Sigmoid colon (tissue), 7 donors: ENCODE measurements around the gene EML6. TPM values are rescaled to one million over a fixed set of nuclear protein-coding genes. Genes with fewer than 3 reads are reported as not detected.

Source experiments
- DNase-seq: peaks from one replicate; pipeline ENCODE4 v3.0.0-alpha.2; 2019
- H3K27ac ChIP-seq, 4 donors: fragments of 200-600 bp; sonication (generic); one replicate each; pipeline ENCODE4 v1.5.1; 2016 to 2019; ENCODE audit warnings: mild to moderate bottlenecking in 1 of 4
- H3K27me3 ChIP-seq, 3 donors: fragments of 200-600 bp; sonication (generic); one replicate each; pipeline ENCODE4 v1.5.1; 2019; ENCODE audit warnings: mild to moderate bottlenecking in 1 of 3
- H3K36me3 ChIP-seq, 4 donors: fragments of 200-600 bp; sonication (generic); one replicate each; pipeline ENCODE4 v1.5.1; 2016 to 2019
- H3K4me1 ChIP-seq, 4 donors: fragments of 200-600 bp; sonication (generic); one replicate each; pipeline ENCODE4 v1.5.1; 2017 to 2019
- H3K4me3 ChIP-seq, 4 donors: fragments of 200-600 bp; sonication (generic); one replicate each; pipeline ENCODE4 v1.5.1; 2017 to 2019; ENCODE audit warnings: mild to moderate bottlenecking in 2 of 4, moderate library complexity in 1 of 4
- H3K9me3 ChIP-seq, 4 donors: fragments of 200-600 bp in 3 of 4; sonication (generic) in 3 of 4; one replicate each; pipeline versions ENCODE4 v1.5.1 to v1.6.1; 2013 to 2019
- EP300 ChIP-seq, 4 donors: sonication (generic); formaldehyde crosslinking; IDR thresholded peaks; one replicate each; pipeline ENCODE4 v1.6.1; 2017; ENCODE audit warnings: antibody characterized with exemption in 4 of 4
- POLR2A ChIP-seq, 2 donors: fragments of 450-650 bp; IDR thresholded peaks; one replicate each; pipeline ENCODE4 v1.6.1; 2016; ENCODE audit warnings: antibody characterized with exemption in 2 of 2, mild to moderate bottlenecking in 2 of 2, moderate library complexity in 2 of 2
- POLR2AphosphoS5 ChIP-seq, 4 donors: sonication (generic); formaldehyde crosslinking; IDR thresholded peaks; one replicate each; pipeline ENCODE4 v1.6.1; 2017; ENCODE audit warnings: antibody characterized with exemption in 4 of 4
- WGBS, 2 donors: extraction: QIAGEN DNeasy Blood & Tissue Kit; methylation state at CpG; one replicate each; pipeline ENCODE4 v1.1.7; 2013; 5-methylcytosine and 5-hydroxymethylcytosine counted together
- intact Hi-C: fragments of 100-400 bp; cut with DNase I; formaldehyde crosslinking; loops from one replicate; pipeline ENCODE4 v1.15.1; 2023
- polyA plus RNA-seq, 3 donors: library from polyadenylated mRNA; stranded (reverse); fragments of 200-250 nt; gene quantifications; one replicate each; pipeline ENCODE4 v1.2.3, GENCODE V29; 2013
- total RNA-seq, 4 donors: library from RNA; depleted of rRNA; stranded (reverse); fragments of >200 nt; gene quantifications; one replicate each; pipeline ENCODE4 v1.1.0, GENCODE V29; 2016
- TF ChIP-seq, protein P1 (sequence below), 4 experiments: fragments of 450-650 bp in 3 of 4; fragments of 200-600 bp in 1 of 4; IDR thresholded peaks; one replicate each; pipeline ENCODE4 v1.5.1; 2016 to 2019; ENCODE audit warnings: antibody characterized with exemption in 4 of 4, mild to moderate bottlenecking in 3 of 4, moderate library complexity in 2 of 4
- donor health status: healthy with polysubstance abuse.
- donor health status: Bipolar disorder and iron deficiency.
- donor health status: healthy.

Gene EML6
- total and polyA plus RNA-seq, 7 donors = 0.46 to 2.2 (median 1.2) TPM

DNA sequence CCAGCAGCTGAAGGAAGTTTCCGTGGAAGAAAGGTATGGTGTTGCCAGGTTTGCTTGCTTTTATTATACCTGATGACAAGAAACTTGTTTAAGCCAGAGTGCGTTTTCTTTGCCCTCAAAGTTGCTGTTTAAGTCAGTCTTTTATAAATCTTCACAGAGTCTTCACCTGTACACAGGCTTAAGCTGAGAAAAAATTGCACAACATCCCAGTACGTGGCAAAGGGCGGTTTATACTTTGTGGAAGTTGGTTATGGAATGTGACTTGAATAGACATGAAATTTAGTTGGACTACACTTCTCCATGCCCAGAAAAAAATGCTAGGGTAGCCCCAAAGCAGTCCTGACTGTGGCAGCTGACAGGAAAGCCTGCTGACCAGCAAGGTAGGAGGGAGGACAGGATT is 205.3 kb downstream of the EML6 start:
- H3K4me1 ChIP-seq = no peaks in the 10 kb centered on the region

DNA sequence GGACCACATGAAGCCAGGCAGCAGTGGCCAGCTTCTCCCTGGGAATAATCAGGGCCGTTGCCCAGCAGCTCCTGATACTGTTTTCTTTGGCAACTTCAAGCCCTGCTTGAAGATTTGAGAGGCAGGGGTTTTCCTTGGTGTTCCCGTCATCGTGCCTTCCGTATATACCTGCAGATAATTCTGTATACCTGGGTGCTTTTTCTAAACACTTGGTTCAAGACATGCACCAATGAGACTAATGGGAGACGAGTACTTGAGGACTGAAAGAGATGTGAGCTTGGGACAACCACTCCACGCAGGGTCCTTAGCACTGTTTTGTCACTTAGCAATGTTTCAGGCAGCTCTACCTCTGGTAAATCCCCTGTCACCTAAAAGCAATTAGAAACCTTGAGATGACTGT is 208.0 kb downstream of the EML6 start:
- Histone ChIP-seq H3K4me3 (no peak overlapping the region), H3K9me3 (no peaks in the 10 kb centered on the region), H3K27me3 (no peaks in the 10 kb centered on the region), H3K4me1 (no peaks in the 10 kb centered on the region), H3K27ac (no peak overlapping the region), H3K36me3 (no peaks in the 10 kb centered on the region)
- DNase-seq = no peak
- intact Hi-C loops = no loop called here
- TF ChIP-seq EP300 (IDR thresholded peaks at IDR 0.05) = no peak
- TF ChIP-seq, protein P1, sequence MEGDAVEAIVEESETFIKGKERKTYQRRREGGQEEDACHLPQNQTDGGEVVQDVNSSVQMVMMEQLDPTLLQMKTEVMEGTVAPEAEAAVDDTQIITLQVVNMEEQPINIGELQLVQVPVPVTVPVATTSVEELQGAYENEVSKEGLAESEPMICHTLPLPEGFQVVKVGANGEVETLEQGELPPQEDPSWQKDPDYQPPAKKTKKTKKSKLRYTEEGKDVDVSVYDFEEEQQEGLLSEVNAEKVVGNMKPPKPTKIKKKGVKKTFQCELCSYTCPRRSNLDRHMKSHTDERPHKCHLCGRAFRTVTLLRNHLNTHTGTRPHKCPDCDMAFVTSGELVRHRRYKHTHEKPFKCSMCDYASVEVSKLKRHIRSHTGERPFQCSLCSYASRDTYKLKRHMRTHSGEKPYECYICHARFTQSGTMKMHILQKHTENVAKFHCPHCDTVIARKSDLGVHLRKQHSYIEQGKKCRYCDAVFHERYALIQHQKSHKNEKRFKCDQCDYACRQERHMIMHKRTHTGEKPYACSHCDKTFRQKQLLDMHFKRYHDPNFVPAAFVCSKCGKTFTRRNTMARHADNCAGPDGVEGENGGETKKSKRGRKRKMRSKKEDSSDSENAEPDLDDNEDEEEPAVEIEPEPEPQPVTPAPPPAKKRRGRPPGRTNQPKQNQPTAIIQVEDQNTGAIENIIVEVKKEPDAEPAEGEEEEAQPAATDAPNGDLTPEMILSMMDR (IDR thresholded peaks at IDR 0.05) = no peak
- TF ChIP-seq POLR2AphosphoS5 (IDR thresholded peaks at IDR 0.05) = no peak
- TF ChIP-seq POLR2A (IDR thresholded peaks at IDR 0.05) = no peak
- WGBS, 2 donors = 95 to 96% methylated on average over 6 of the region's 6 CpGs

More for the DNA sequence above, 205.3 kb downstream of the EML6 start:
- Histone ChIP-seq H3K27me3 (no peaks in the 10 kb centered on the region), H3K27ac (no peak overlapping the region), H3K9me3 (no peaks in the 10 kb centered on the region), H3K36me3 (no peaks in the 10 kb centered on the region), H3K4me3 (no peak overlapping the region)
- 80 to 86% methylated on average over 4 of the region's 4 CpGs for WGBS, 2 donors
- DNase-seq = no peak
- TF ChIP-seq EP300 (IDR thresholded peaks at IDR 0.05) = no peak
- TF ChIP-seq, protein P1 (IDR thresholded peaks at IDR 0.05) = no peak
- no peak for TF ChIP-seq POLR2AphosphoS5 (IDR thresholded peaks at IDR 0.05)
- no peak for TF ChIP-seq POLR2A (IDR thresholded peaks at IDR 0.05)
- intact Hi-C loops = no loop called here

DNA sequence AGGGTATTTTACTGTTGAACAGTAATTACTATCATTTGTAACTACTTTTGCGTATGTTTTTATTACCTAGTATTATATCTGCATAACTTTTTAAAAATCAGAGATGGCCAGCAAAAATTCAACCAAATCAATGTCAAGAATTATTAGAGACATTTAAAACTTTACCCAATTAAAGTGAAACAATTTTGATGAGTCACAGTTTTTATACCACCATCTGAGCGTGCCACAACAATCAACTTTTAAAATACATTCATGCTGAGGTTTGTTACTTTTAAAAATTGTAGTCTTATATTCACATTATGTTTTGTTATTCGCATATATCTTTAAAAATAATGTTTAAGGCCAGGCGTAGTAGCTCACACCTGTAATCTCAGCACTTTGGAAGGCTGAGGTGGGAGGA is 211.9 kb downstream of the EML6 start:
- Histone ChIP-seq H3K27me3 (no peaks in the 10 kb centered on the region), H3K4me1 (no peaks in the 10 kb centered on the region), H3K9me3 (peaks cover 0 to 6% (median 2%) of the 10 kb centered on the region in 4 donors), H3K36me3 (no peaks in the 10 kb centered on the region), H3K27ac (no peak overlapping the region), H3K4me3 (no peak overlapping the region)
- WGBS, 2 donors = 91 to 93% methylated on average over 4 of the region's 4 CpGs
- intact Hi-C loops = no loop called here
- no peak for TF ChIP-seq EP300 (IDR thresholded peaks at IDR 0.05)
- no peak for TF ChIP-seq POLR2AphosphoS5 (IDR thresholded peaks at IDR 0.05)
- no peak for TF ChIP-seq POLR2A (IDR thresholded peaks at IDR 0.05)
- no peak for DNase-seq

DNA sequence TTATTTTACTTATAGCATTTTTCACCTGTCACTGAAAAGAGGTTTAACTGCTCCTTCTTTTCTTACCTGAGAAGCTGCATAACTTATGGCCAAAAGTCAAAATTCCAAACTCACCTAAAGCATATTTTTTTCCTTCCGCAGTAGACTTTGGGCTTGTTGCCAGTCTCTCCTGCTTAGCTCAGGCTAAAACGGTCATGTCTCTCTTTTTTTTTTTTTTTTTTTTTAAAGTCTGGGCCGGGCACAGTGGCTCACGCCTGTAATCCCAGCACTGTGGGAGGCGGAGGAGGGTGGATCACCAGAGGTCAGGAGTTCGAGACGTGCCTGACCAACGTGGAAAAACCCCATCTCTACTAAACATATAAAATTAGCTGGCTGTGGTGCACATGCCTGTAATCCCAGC is 213.3 kb downstream of the EML6 start:
- DNase-seq = no peak
- TF ChIP-seq POLR2A (IDR thresholded peaks at IDR 0.05) (no peak), POLR2AphosphoS5 (IDR thresholded peaks at IDR 0.05) (no peak), EP300 (IDR thresholded peaks at IDR 0.05) (no peak)
- TF ChIP-seq, protein P1 (IDR thresholded peaks at IDR 0.05) = no peak
- intact Hi-C loops = no loop called here

DNA sequence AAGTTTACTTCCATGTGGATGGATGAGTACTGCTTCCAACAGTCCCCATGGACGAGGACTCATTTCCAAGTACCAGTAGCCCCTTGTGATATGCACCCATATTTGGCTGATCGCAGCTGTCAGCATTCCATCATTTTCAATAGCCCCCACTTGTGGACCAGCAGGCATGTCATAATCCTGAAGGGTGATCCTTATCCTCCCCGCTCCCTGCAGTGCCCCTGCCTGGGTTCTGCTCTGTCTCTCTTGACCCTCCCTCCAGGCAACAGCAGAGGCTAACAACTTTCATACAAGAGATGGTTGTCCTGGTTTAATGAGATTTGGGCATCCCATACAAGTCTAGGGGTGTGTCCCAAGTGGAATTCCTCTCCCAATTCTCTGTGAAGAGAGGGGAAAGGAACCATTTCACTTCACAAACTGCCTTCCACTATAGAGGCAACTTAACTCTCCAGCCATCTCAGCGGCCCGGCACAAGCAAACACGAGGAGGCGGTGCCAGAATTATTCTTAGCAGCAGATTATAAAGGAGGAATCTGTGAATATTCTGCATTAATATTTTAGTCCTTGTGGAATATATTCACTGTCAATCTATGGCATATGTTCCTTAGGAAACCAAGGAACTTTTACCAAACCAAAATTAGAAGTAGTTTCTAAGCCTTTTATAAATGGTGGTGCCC is 216.1 kb downstream of the EML6 start:
- no peaks in the 10 kb centered on the region for H3K27me3 ChIP-seq
- peaks cover 0 to 6% (median 2%) of the 10 kb centered on the region in 4 donors for H3K9me3 ChIP-seq
- no peaks in the 10 kb centered on the region for H3K36me3 ChIP-seq
- no peak overlapping the region for H3K4me3 ChIP-seq
- no peak overlapping the region for H3K27ac ChIP-seq
- intact Hi-C loops = no loop called here
- DNase-seq = no peak
- TF ChIP-seq EP300 (IDR thresholded peaks at IDR 0.05) = no peak
- TF ChIP-seq POLR2AphosphoS5 (IDR thresholded peaks at IDR 0.05) = no peak
- no peak for TF ChIP-seq POLR2A (IDR thresholded peaks at IDR 0.05)
- TF ChIP-seq, protein P1 (IDR thresholded peaks at IDR 0.05) = no peak
- WGBS, 2 donors = 92 to 96% methylated on average over 7 of the region's 7 CpGs
- H3K4me1 ChIP-seq = no peaks in the 10 kb centered on the region

More for the DNA sequence above, 213.3 kb downstream of the EML6 start:
- Histone ChIP-seq H3K9me3 (peaks cover 0 to 6% (median 2%) of the 10 kb centered on the region in 4 donors), H3K36me3 (no peaks in the 10 kb centered on the region), H3K27ac (no peak overlapping the region), H3K4me1 (no peaks in the 10 kb centered on the region), H3K27me3 (no peaks in the 10 kb centered on the region), H3K4me3 (no peak overlapping the region)
- 88 to 92% methylated on average over 8 of the region's 8 CpGs for WGBS, 2 donors
